ENCODE results near the gene NOP14.
A peak's percentile ranks its signal among the peaks of the same experiment; 100 is the strongest.
"Not testable (repeated sequence)": the region's sequence is repeated elsewhere in the genome, so short reads cannot be mapped to it uniquely, and the experiment has no call there.

NOP14 gene

GRCh38 chr4:2961811-2962441 is 1.3 kb downstream of the NOP14 start:
- no peak for DNase-seq (ENCODE audit: low spot score)

GRCh38 chr4:2961421-2961810 is 1.8 kb downstream of the NOP14 start:
- DNase-seq (ENCODE audit: low spot score) = no peak

GRCh38 chr4:2960450-2960849 is 2.8 kb downstream of the NOP14 start:
- DNase-seq (ENCODE audit: low spot score) = not testable (repeated sequence)

- DNase-seq (ENCODE audit: low spot score) = no peak
Observed at GRCh38 chr4:2958446-2958845, 4.8 kb downstream of the NOP14 start.

GRCh38 chr4:2955186-2956044 is 7.8 kb downstream of the NOP14 start:
- not testable (repeated sequence) for DNase-seq (ENCODE audit: low spot score)

GRCh38 chr4:2954358-2955185 is 8.6 kb downstream of the NOP14 start:
- no peak for DNase-seq (ENCODE audit: low spot score)

- DNase-seq (ENCODE audit: low spot score) = no peak
Observed at GRCh38 chr4:2953496-2953895, 9.7 kb downstream of the NOP14 start.

- no peak for DNase-seq (ENCODE audit: low spot score)
Observed at GRCh38 chr4:2950221-2950989, 12.8 kb downstream of the NOP14 start.

GRCh38 chr4:2949782-2950125 is 13.5 kb downstream of the NOP14 start:
- no peak for DNase-seq (ENCODE audit: low spot score)

GRCh38 chr4:2948895-2949781 is 14.1 kb downstream of the NOP14 start:
- DNase-seq (ENCODE audit: low spot score) = no peak

GRCh38 chr4:2947926-2948325 is 15.3 kb downstream of the NOP14 start:
- peak; percentile 59 for DNase-seq (ENCODE audit: low spot score)

GRCh38 chr4:2946812-2947600 is 16.2 kb downstream of the NOP14 start:
- DNase-seq (ENCODE audit: low spot score) = no peak

GRCh38 chr4:2945619-2946604 is 17.3 kb downstream of the NOP14 start:
- not testable (repeated sequence) for DNase-seq (ENCODE audit: low spot score)

GRCh38 chr4:2944586-2945526 is 18.4 kb downstream of the NOP14 start:
- no peak for DNase-seq (ENCODE audit: low spot score)

- peak; percentile 48 for DNase-seq (ENCODE audit: low spot score)
Observed at GRCh38 chr4:2944091-2944482, 19.1 kb downstream of the NOP14 start.

- DNase-seq (ENCODE audit: low spot score) = peak; percentile 50
Observed at GRCh38 chr4:2943364-2944090, 19.7 kb downstream of the NOP14 start.

Data from left forelimb (tissue), 1 donor.